HL-60 (cell line): ENCODE results near the gene CPZ.
A peak's percentile ranks its signal among the peaks of the same experiment; 100 is the strongest.

Source experiments
- DNase-seq, 2 experiments: peaks; one replicate each; pipeline ENCODE4 v3.0.0-alpha.2; 2010 to 2020; ENCODE audit warnings: low read depth in 1 of 2, low spot score in 1 of 2
- H3K27ac ChIP-seq: fragments of 250-450 bp; sonication (Bioruptor Pico); replicated peaks from 2 replicates; pipeline ENCODE4 v1.5.1; 2020; ENCODE audit warnings: mild to moderate bottlenecking, moderate library complexity
- H3K27me3 ChIP-seq: fragments of 250-450 bp; sonication (Bioruptor Pico); 2 replicates; pipeline ENCODE4 v1.5.1; 2021; ENCODE audit warnings: mild to moderate bottlenecking, moderate library complexity; ENCODE audit not compliant: insufficient read depth, poor library complexity, severe bottlenecking
- H3K4me3 ChIP-seq: replicated peaks from 2 replicates; pipeline ENCODE4 v1.5.1; 2011; ENCODE audit warnings: mild to moderate bottlenecking, control low read depth, low read length; ENCODE audit not compliant: insufficient read depth
- GABPA ChIP-seq: IDR thresholded peaks from 2 replicates; pipeline ENCODE4 v1.6.1; 2012; ENCODE audit warnings: low read depth
- POLR2AphosphoS5 ChIP-seq: IDR thresholded peaks from 2 replicates; pipeline ENCODE4 v1.6.1; 2012; ENCODE audit warnings: low read depth
- SPI1 ChIP-seq: IDR thresholded peaks from 2 replicates; pipeline ENCODE4 v1.6.1; 2012; ENCODE audit warnings: low read depth, mild to moderate bottlenecking, borderline replicate concordance
- TF ChIP-seq, protein P1 (sequence below): IDR thresholded peaks from one replicate; pipeline ENCODE4 v1.5.1; 2011; ENCODE audit warnings: low read length, control low read depth, inconsistent platforms; ENCODE audit not compliant: insufficient read depth
- TF ChIP-seq, protein P2 (sequence below): IDR thresholded peaks from 2 replicates; pipeline ENCODE4 v1.6.1; 2012; ENCODE audit warnings: low read depth; ENCODE audit not compliant: insufficient replicate concordance

The CPZ gene

DNA sequence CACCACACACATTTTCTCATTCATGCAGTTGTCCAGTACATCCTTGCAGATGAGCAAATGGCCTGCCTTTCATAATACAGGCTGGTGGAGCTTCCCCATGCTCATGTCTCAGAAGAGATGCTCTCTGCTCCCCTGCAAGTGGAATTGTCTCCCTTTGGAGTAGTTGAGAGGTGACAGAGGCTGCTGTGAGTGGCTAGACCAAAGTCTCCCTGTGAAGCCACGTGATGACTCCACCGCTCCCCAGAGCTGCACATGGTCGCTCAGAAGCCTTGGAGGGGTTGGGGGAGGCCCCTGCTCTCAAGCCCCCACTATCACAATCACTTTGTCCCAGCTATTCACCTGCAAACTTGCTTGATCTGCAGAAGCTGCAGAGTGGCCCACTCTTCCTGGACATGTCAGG is 13.8 kb upstream of the CPZ start:
- H3K4me3 ChIP-seq, result no peak overlapping the region
- H3K27me3 ChIP-seq, result no peaks in the 10 kb centered on the region
- H3K27ac ChIP-seq, result no peak overlapping the region
- DNase-seq, result no peak
- TF ChIP-seq, protein P1, sequence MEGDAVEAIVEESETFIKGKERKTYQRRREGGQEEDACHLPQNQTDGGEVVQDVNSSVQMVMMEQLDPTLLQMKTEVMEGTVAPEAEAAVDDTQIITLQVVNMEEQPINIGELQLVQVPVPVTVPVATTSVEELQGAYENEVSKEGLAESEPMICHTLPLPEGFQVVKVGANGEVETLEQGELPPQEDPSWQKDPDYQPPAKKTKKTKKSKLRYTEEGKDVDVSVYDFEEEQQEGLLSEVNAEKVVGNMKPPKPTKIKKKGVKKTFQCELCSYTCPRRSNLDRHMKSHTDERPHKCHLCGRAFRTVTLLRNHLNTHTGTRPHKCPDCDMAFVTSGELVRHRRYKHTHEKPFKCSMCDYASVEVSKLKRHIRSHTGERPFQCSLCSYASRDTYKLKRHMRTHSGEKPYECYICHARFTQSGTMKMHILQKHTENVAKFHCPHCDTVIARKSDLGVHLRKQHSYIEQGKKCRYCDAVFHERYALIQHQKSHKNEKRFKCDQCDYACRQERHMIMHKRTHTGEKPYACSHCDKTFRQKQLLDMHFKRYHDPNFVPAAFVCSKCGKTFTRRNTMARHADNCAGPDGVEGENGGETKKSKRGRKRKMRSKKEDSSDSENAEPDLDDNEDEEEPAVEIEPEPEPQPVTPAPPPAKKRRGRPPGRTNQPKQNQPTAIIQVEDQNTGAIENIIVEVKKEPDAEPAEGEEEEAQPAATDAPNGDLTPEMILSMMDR, result no peak
- no peak for TF ChIP-seq POLR2AphosphoS5
- no peak for TF ChIP-seq GABPA
- TF ChIP-seq, protein P2, sequence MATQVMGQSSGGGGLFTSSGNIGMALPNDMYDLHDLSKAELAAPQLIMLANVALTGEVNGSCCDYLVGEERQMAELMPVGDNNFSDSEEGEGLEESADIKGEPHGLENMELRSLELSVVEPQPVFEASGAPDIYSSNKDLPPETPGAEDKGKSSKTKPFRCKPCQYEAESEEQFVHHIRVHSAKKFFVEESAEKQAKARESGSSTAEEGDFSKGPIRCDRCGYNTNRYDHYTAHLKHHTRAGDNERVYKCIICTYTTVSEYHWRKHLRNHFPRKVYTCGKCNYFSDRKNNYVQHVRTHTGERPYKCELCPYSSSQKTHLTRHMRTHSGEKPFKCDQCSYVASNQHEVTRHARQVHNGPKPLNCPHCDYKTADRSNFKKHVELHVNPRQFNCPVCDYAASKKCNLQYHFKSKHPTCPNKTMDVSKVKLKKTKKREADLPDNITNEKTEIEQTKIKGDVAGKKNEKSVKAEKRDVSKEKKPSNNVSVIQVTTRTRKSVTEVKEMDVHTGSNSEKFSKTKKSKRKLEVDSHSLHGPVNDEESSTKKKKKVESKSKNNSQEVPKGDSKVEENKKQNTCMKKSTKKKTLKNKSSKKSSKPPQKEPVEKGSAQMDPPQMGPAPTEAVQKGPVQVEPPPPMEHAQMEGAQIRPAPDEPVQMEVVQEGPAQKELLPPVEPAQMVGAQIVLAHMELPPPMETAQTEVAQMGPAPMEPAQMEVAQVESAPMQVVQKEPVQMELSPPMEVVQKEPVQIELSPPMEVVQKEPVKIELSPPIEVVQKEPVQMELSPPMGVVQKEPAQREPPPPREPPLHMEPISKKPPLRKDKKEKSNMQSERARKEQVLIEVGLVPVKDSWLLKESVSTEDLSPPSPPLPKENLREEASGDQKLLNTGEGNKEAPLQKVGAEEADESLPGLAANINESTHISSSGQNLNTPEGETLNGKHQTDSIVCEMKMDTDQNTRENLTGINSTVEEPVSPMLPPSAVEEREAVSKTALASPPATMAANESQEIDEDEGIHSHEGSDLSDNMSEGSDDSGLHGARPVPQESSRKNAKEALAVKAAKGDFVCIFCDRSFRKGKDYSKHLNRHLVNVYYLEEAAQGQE, result no peak
- TF ChIP-seq SPI1, result no peak

DNA sequence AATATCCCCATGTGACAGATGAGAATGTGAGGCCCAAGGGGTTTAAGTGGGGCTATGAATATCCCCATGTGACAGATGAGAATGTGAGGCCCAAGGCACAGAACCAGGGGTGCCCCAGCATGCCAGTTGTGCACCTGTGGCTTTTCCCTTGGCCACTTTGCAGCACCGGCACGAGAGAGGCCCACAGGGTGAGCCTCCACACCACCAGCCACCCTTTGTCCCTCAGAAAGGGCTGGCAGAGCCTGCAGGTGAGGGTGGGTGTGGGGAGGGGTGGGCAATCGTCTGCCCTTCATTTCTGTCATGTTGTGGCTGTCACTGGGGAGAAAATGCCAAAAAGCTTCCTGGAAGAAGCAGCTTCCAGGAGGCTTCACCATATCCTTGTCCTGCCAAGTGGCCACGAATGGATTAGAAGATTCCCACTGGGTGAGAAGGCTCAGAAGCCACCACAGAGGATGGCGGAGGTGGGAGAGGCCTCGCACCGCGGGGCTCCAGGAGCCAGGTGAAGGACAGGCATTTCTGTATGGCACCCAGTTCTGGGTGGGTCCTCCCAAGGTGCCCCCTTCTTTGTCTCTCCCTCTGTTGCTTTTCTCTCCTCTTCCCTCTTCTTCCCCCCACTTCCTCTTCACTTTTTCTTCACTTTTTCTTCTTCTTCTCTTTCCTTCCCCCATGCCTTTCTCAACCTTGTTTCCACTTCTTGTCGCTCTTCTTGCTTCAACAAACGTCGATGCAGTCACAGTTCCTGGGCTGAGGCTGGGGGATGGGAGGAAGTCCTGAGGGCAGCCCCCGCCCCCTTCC is 12.8 kb upstream of the CPZ start:
- Histone ChIP-seq H3K27ac (no peak overlapping the region), H3K27me3 (no peaks in the 10 kb centered on the region), H3K4me3 (no peak overlapping the region)
- TF ChIP-seq POLR2AphosphoS5 (no peak), GABPA (no peak), SPI1 (no peak)
- TF ChIP-seq, protein P1, result no peak
- TF ChIP-seq, protein P2, result no peak
- no peak for DNase-seq

DNA sequence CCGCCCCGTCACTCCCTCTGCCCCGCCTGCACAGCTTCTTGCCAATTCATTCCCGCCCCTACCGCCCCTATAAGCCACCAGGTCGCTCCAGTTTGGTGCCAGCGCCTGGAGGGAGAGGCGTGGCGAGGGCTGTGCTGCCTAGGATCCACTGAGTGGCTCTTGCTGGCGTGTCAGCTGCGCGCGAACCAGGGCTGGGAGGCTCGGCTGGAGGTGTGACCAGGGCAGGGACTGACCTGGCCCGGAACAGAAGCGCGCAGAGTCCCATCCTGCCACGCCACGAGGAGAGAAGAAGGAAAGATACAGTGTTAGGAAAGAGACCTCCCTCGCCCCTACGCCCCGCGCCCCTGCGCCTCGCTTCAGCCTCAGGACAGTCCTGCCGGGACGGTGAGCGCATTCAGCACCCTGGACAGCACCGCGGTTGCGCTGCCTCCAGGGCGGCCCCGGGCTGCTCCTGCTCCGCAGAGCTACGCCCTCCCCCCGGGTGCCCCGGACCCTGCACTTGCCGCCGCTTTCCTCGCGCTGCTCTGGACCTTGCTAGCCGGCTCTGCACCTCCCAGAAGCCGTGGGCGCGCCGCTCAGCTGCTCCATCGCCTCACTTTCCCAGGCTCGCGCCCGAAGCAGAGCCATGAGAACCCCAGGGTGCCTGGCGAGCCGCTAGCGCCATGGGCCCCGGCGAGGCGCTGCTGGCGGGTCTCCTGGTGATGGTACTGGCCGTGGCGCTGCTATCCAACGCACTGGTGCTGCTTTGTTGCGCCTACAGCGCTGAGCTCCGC is 12.1 kb upstream of the CPZ start, which contains the start of gene GPR78:
Gene GPR78 (plus strand): TSS at position 72 of the 773 bp plus-strand sequence. CDS start 591 bp downstream, at position 663.
- H3K27me3 ChIP-seq, result no peaks in the 10 kb centered on the region
- TF ChIP-seq POLR2AphosphoS5, result no peak
- TF ChIP-seq, protein P2, result peak; percentile 95
- no peak for TF ChIP-seq GABPA
- TF ChIP-seq, protein P1, result no peak
- no peak within 1 kb of the TSS for H3K27ac ChIP-seq
- no peak within 1 kb of the TSS for H3K4me3 ChIP-seq
- no peak for DNase-seq
